ES-I3 (cell line): Measurements from ENCODE around the gene EML6.
"Not testable (repeated sequence)": the region's sequence is repeated elsewhere in the genome, so short reads cannot be mapped to it uniquely, and the experiment has no call there.

ENCODE experiments used
- H3K36me3 ChIP-seq: 2 replicates; pipeline ENCODE4 v1.6.1; 2013; ENCODE audit warnings: mild to moderate bottlenecking, low read length, control low read depth, moderate library complexity; ENCODE audit not compliant: insufficient read depth
- H3K4me1 ChIP-seq: 2 replicates; pipeline ENCODE4 v1.6.1; 2013; ENCODE audit warnings: mild to moderate bottlenecking, control low read depth, low read length; ENCODE audit not compliant: insufficient read depth
- H3K9ac ChIP-seq: 2 replicates; pipeline ENCODE4 v1.6.1; 2013; ENCODE audit warnings: low read depth, mild to moderate bottlenecking, low read length, moderate library complexity
- H3K9me3 ChIP-seq: 2 replicates; pipeline ENCODE4 v1.6.1; 2013; ENCODE audit warnings: mild to moderate bottlenecking, low read length, moderate library complexity; ENCODE audit not compliant: control insufficient read depth, insufficient read depth

The EML6 gene

GRCh38 chr2:54695378-54695777 lies 28.1 kb upstream of the EML6 start:
- no peak overlapping the region for H3K9ac ChIP-seq
- H3K36me3 ChIP-seq: no peaks in the 10 kb centered on the region
- H3K9me3 ChIP-seq: no peaks in the 10 kb centered on the region
- no peaks in the 10 kb centered on the region for H3K4me1 ChIP-seq

- H3K36me3 ChIP-seq: no peaks in the 10 kb centered on the region
- no peaks in the 10 kb centered on the region for H3K9me3 ChIP-seq
- H3K9ac ChIP-seq: no peak overlapping the region
- no peaks in the 10 kb centered on the region for H3K4me1 ChIP-seq
Measured at GRCh38 chr2:54697934-54698333, 25.5 kb upstream of the EML6 start.

- H3K9ac ChIP-seq, H3K9me3 ChIP-seq, H3K36me3 ChIP-seq, H3K4me1 ChIP-seq: not testable (repeated sequence)
Measured at GRCh38 chr2:54698926-54699325, 24.5 kb upstream of the EML6 start.

- no peaks in the 10 kb centered on the region for H3K36me3 ChIP-seq
- no peaks in the 10 kb centered on the region for H3K4me1 ChIP-seq
- no peaks in the 10 kb centered on the region for H3K9me3 ChIP-seq
- no peak overlapping the region for H3K9ac ChIP-seq
Measured at GRCh38 chr2:54699665-54700064, 23.8 kb upstream of the EML6 start.

GRCh38 chr2:54701029-54701428 lies 22.4 kb upstream of the EML6 start:
- Histone ChIP-seq H3K9me3 (no peaks in the 10 kb centered on the region), H3K36me3 (no peaks in the 10 kb centered on the region), H3K9ac (no peak overlapping the region), H3K4me1 (no peaks in the 10 kb centered on the region)

- Histone ChIP-seq H3K4me1 (no peaks in the 10 kb centered on the region), H3K9me3 (no peaks in the 10 kb centered on the region), H3K9ac (no peak overlapping the region), H3K36me3 (no peaks in the 10 kb centered on the region)
Measured at GRCh38 chr2:54704238-54704637, 19.2 kb upstream of the EML6 start.

- Histone ChIP-seq H3K4me1 (no peaks in the 10 kb centered on the region), H3K36me3 (no peaks in the 10 kb centered on the region), H3K9ac (no peak overlapping the region), H3K9me3 (no peaks in the 10 kb centered on the region)
Measured at GRCh38 chr2:54704688-54705605, 18.5 kb upstream of the EML6 start.

- Histone ChIP-seq H3K9me3 (no peaks in the 10 kb centered on the region), H3K36me3 (no peaks in the 10 kb centered on the region), H3K4me1 (no peaks in the 10 kb centered on the region), H3K9ac (no peak overlapping the region)
Measured at GRCh38 chr2:54706622-54707021, 16.8 kb upstream of the EML6 start.

GRCh38 chr2:54708584-54709335 lies 14.7 kb upstream of the EML6 start:
- H3K36me3 ChIP-seq: no peaks in the 10 kb centered on the region
- peak overlapping the region; percentile 35; the same call in 1 of the 2 replicates for H3K9ac ChIP-seq

GRCh38 chr2:54709336-54709809 lies 14.1 kb upstream of the EML6 start:
- no peaks in the 10 kb centered on the region for H3K36me3 ChIP-seq
- no peaks in the 10 kb centered on the region for H3K9me3 ChIP-seq
- no peaks in the 10 kb centered on the region for H3K4me1 ChIP-seq
- peak overlapping the region; percentile 35; the same call in 1 of the 2 replicates for H3K9ac ChIP-seq

More at GRCh38 chr2:54708584-54709335, 14.7 kb upstream of the EML6 start:
- no peaks in the 10 kb centered on the region for H3K4me1 ChIP-seq
- H3K9me3 ChIP-seq: no peaks in the 10 kb centered on the region

- no peak overlapping the region for H3K9ac ChIP-seq
- no peaks in the 10 kb centered on the region for H3K4me1 ChIP-seq
Measured at GRCh38 chr2:54710216-54710615, 13.2 kb upstream of the EML6 start.

GRCh38 chr2:54712516-54712915 lies 10.9 kb upstream of the EML6 start:
- H3K4me1 ChIP-seq: no peaks in the 10 kb centered on the region
- H3K9ac ChIP-seq: no peak overlapping the region
- no peaks in the 10 kb centered on the region for H3K36me3 ChIP-seq
- H3K9me3 ChIP-seq: peaks cover 2% of the 10 kb centered on the region; the same call in 1 of the 2 replicates

More at GRCh38 chr2:54710216-54710615, 13.2 kb upstream of the EML6 start:
- H3K36me3 ChIP-seq: no peaks in the 10 kb centered on the region
- H3K9me3 ChIP-seq: no peaks in the 10 kb centered on the region

- H3K9me3 ChIP-seq: peaks cover 2% of the 10 kb centered on the region; the same call in 1 of the 2 replicates
- H3K36me3 ChIP-seq: no peaks in the 10 kb centered on the region
- no peaks in the 10 kb centered on the region for H3K4me1 ChIP-seq
Measured at GRCh38 chr2:54714996-54715395, 8.5 kb upstream of the EML6 start.

GRCh38 chr2:54716375-54716774 lies 7.1 kb upstream of the EML6 start:
- Histone ChIP-seq H3K9ac (no peak overlapping the region), H3K9me3 (peaks cover 2% of the 10 kb centered on the region; the same call in 1 of the 2 replicates), H3K4me1 (no peaks in the 10 kb centered on the region), H3K36me3 (no peaks in the 10 kb centered on the region)

More at GRCh38 chr2:54714996-54715395, 8.5 kb upstream of the EML6 start:
- no peak overlapping the region for H3K9ac ChIP-seq
